ENCODE results near the gene TNFSF10. TPM values are rescaled to one million over a fixed set of nuclear protein-coding genes. Genes with fewer than 3 reads are reported as not detected.
"Not testable (repeated sequence)": the region's sequence is repeated elsewhere in the genome, so short reads cannot be mapped to it uniquely, and the experiment has no call there.

Gene TNFSF10
- total and polyA plus RNA-seq, 2 donors (not counting 1 experiment from before 2014, with no cell fraction given), result 16.4 to 21.0 TPM

DNA sequence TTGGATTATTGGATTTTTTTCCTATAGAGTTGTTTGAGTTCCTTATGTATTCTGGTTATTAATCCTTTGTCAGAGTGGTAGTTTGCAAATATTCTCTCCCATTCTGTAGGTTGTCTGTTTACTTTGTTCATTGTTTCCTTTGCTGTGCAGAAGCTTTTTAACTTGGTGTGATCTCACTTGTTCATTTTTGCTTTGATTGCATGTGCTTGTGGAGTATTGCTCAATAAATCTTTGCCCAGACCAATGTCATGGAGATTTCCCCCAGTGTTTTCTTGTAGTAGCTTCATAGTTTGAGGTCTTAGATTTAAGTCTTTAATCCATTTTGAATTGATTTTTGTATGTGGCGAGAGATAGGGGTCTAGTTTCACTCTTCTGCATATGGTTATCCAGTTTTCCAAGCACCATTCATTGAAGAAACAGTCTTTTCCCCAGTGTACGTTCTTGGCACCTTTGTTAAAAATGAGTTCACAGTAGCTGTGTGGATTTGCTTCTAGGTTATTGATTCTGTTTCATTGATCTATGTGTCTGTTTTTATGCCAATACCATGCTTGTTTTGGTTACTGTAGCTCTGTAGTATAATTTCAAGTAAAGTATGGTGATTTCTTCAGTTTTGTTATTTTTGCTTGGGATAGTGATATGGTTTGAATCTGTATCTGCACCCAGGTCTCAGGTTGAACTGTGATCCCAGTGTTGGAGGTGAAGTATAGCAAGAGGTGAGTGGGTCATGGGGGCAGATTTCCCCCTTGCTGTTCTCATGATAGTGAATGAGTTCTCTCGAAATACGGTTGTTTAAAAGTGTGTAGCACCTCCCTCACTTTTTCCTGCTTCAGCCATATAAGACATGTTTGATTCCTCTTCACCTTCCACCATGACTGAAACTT lies 46.1 kb upstream of the TNFSF10 start:
- Mint-ChIP-seq H3K9me3 (ENCODE audit: insufficient read depth) (peaks cover 3% of the 10 kb centered on the region), H3K27me3 (no peaks in the 10 kb centered on the region), H3K4me1 (peaks cover 8% of the 10 kb centered on the region), H3K27ac (no peak overlapping the region), H3K4me3 (no peak overlapping the region)
- Histone ChIP-seq H3K4me2 (replicated peaks; ENCODE audit: low read depth, low read length, poor library complexity, severe bottlenecking) (no peak overlapping the region), H3K4me3 (ENCODE audit: control extremely low read depth in 1 of 5, extremely low read depth in 1 of 5, insufficient read depth in 1 of 5, low read depth in 2 of 5, low read length in 4 of 5) (no peak overlapping the region), H3K79me2 (ENCODE audit: control insufficient read depth, insufficient read depth, low read length) (no peaks in the 10 kb centered on the region), H3K27me3 (replicated peaks in 1 of 4; ENCODE audit: control extremely low read depth in 1 of 4, control insufficient read depth in 3 of 4, insufficient read depth in 4 of 4, low read length in 3 of 4) (no peaks in the 10 kb centered on the region), H3K4me1 (ENCODE audit: control insufficient read depth in 2 of 2, insufficient read depth in 2 of 2, low read length in 2 of 2) (no peaks in the 10 kb centered on the region), H3K9me3 (ENCODE audit: control extremely low read depth in 1 of 3, control insufficient read depth in 2 of 3, insufficient read depth in 1 of 3, low read length in 2 of 3) (peaks cover 0 to 5% (median 3%) of the 10 kb centered on the region in 3 donors), H2AFZ (ENCODE audit: insufficient read depth, low read depth, low read length, poor library complexity, severe bottlenecking) (no peak overlapping the region), H3K36me3 (replicated peaks in 1 of 2; ENCODE audit: control extremely low read depth in 1 of 2, control insufficient read depth in 1 of 2, extremely low read depth in 1 of 2, insufficient read depth in 2 of 2, low read length in 1 of 2) (no peaks in the 10 kb centered on the region), H3K9ac (ENCODE audit: low read length) (no peak overlapping the region), H3K27ac (ENCODE audit: low read length in 2 of 2) (no peak overlapping the region), H4K20me1 (ENCODE audit: control insufficient read depth, insufficient read depth, low read length, poor library complexity, severe bottlenecking) (no peaks in the 10 kb centered on the region)
- no CpG with 5 or more reads among the region's 4 CpGs for WGBS (ENCODE audit: insufficient coverage)
- CTCF ChIA-PET, result interaction anchor here (1.3 kb wide), 1 partner anchor 26 kb away, joined by 4 read pairs; no protein-coding TSS in a partner anchor
- no peak for DNase-seq
- intact Hi-C loops (cut with micrococcal nuclease), result no loop called here
- ATAC-seq (ENCODE audit: low read depth), result no peak
- TF ChIP-seq, protein P1, sequence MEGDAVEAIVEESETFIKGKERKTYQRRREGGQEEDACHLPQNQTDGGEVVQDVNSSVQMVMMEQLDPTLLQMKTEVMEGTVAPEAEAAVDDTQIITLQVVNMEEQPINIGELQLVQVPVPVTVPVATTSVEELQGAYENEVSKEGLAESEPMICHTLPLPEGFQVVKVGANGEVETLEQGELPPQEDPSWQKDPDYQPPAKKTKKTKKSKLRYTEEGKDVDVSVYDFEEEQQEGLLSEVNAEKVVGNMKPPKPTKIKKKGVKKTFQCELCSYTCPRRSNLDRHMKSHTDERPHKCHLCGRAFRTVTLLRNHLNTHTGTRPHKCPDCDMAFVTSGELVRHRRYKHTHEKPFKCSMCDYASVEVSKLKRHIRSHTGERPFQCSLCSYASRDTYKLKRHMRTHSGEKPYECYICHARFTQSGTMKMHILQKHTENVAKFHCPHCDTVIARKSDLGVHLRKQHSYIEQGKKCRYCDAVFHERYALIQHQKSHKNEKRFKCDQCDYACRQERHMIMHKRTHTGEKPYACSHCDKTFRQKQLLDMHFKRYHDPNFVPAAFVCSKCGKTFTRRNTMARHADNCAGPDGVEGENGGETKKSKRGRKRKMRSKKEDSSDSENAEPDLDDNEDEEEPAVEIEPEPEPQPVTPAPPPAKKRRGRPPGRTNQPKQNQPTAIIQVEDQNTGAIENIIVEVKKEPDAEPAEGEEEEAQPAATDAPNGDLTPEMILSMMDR (IDR thresholded peaks at IDR 0.05), result no peak
- no peak for TF ChIP-seq EZH2 (IDR thresholded peaks at IDR 0.05; ENCODE audit: borderline replicate concordance, insufficient read depth, low read depth, low read length, poor library complexity, severe bottlenecking)
- POLR2A ChIA-PET, result no interaction called here

DNA sequence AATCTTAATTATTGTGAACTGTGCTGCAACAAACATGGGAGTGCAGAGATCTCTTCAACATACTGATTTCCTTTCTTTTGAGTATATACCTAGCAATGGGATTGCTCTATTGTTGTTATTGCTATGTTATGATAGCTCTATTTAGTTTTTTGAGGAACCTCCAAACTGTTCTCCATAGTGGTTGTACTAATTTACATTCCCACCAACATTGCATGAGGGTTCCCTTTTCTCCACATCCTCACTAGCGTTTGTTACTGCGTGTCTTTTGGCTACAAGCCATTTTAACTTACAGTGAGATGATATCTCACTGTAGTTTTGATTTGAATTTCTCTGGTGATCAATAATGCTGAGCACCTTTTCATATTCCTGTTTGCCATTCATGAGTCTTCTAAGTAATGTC lies 45.5 kb upstream of the TNFSF10 start:
- no peak for DNase-seq
- Mint-ChIP-seq H3K4me3 (no peak overlapping the region), H3K9me3 (ENCODE audit: insufficient read depth) (peaks cover 3% of the 10 kb centered on the region), H3K4me1 (peaks cover 8% of the 10 kb centered on the region), H3K27me3 (no peaks in the 10 kb centered on the region), H3K27ac (no peak overlapping the region)
- WGBS (ENCODE audit: insufficient coverage), result no CpG with 5 or more reads among the region's 2 CpGs
- ChIA-PET POLR2A (no interaction called here), CTCF (interaction anchor here (1.3 kb wide), 1 partner anchor 27 kb away, joined by 4 read pairs; no protein-coding TSS in a partner anchor)
- Histone ChIP-seq H3K79me2 (ENCODE audit: control insufficient read depth, insufficient read depth, low read length) (no peaks in the 10 kb centered on the region), H3K4me3 (ENCODE audit: control extremely low read depth in 1 of 5, extremely low read depth in 1 of 5, insufficient read depth in 1 of 5, low read depth in 2 of 5, low read length in 4 of 5) (no peak overlapping the region), H3K27me3 (replicated peaks in 1 of 4; ENCODE audit: control extremely low read depth in 1 of 4, control insufficient read depth in 3 of 4, insufficient read depth in 4 of 4, low read length in 3 of 4) (no peaks in the 10 kb centered on the region), H4K20me1 (ENCODE audit: control insufficient read depth, insufficient read depth, low read length, poor library complexity, severe bottlenecking) (no peaks in the 10 kb centered on the region), H3K4me1 (ENCODE audit: control insufficient read depth in 2 of 2, insufficient read depth in 2 of 2, low read length in 2 of 2) (no peaks in the 10 kb centered on the region), H3K9ac (ENCODE audit: low read length) (no peak overlapping the region), H3K27ac (ENCODE audit: low read length in 2 of 2) (no peak overlapping the region), H3K36me3 (replicated peaks in 1 of 2; ENCODE audit: control extremely low read depth in 1 of 2, control insufficient read depth in 1 of 2, extremely low read depth in 1 of 2, insufficient read depth in 2 of 2, low read length in 1 of 2) (no peaks in the 10 kb centered on the region), H2AFZ (ENCODE audit: insufficient read depth, low read depth, low read length, poor library complexity, severe bottlenecking) (no peak overlapping the region), H3K9me3 (ENCODE audit: control extremely low read depth in 1 of 3, control insufficient read depth in 2 of 3, insufficient read depth in 1 of 3, low read length in 2 of 3) (peaks cover 0 to 5% (median 3%) of the 10 kb centered on the region in 3 donors), H3K4me2 (replicated peaks; ENCODE audit: low read depth, low read length, poor library complexity, severe bottlenecking) (no peak overlapping the region)
- no peak for TF ChIP-seq EZH2 (IDR thresholded peaks at IDR 0.05; ENCODE audit: borderline replicate concordance, insufficient read depth, low read depth, low read length, poor library complexity, severe bottlenecking)
- TF ChIP-seq, protein P1 (IDR thresholded peaks at IDR 0.05), result no peak
- intact Hi-C loops (cut with micrococcal nuclease), result no loop called here
- ATAC-seq (ENCODE audit: low read depth), result no peak

DNA sequence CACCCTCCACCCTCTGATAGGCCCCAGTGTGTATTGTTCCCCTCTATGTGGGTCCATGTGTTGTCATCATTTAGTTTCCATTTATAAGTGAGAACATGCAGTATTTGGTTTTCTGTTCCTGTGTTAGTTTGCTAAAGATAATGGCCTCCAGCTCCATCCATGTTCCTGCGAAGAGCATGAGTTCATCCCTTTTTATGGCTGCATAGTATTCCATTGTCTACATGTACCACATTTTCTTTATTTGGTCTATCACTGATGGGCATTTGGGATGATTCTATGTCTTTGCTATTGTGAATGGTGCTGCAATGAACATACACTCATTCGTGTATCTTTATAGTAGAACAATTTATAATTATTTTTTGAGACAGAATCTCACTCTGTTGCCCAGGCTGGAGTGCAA lies 43.6 kb upstream of the TNFSF10 start:
- H3K79me2 ChIP-seq (ENCODE audit: control insufficient read depth, insufficient read depth, low read length); H3K4me2 ChIP-seq (replicated peaks; ENCODE audit: low read depth, low read length, poor library complexity, severe bottlenecking); ATAC-seq (ENCODE audit: low read depth); DNase-seq; H3K4me3 ChIP-seq (ENCODE audit: control extremely low read depth in 1 of 5, extremely low read depth in 1 of 5, insufficient read depth in 1 of 5, low read depth in 2 of 5, low read length in 4 of 5); H4K20me1 ChIP-seq (ENCODE audit: control insufficient read depth, insufficient read depth, low read length, poor library complexity, severe bottlenecking); POLR2A ChIA-PET; H3K27me3 ChIP-seq (replicated peaks in 1 of 4; ENCODE audit: control extremely low read depth in 1 of 4, control insufficient read depth in 3 of 4, insufficient read depth in 4 of 4, low read length in 3 of 4); H3K4me1 ChIP-seq (ENCODE audit: control insufficient read depth in 2 of 2, insufficient read depth in 2 of 2, low read length in 2 of 2); H3K9me3 Mint-ChIP-seq (ENCODE audit: insufficient read depth); H3K27me3 Mint-ChIP-seq; H2AFZ ChIP-seq (ENCODE audit: insufficient read depth, low read depth, low read length, poor library complexity, severe bottlenecking); intact Hi-C loops (cut with micrococcal nuclease); CTCF ChIA-PET; H3K27ac Mint-ChIP-seq; H3K4me3 Mint-ChIP-seq; H3K9ac ChIP-seq (ENCODE audit: low read length); H3K36me3 ChIP-seq (replicated peaks in 1 of 2; ENCODE audit: control extremely low read depth in 1 of 2, control insufficient read depth in 1 of 2, extremely low read depth in 1 of 2, insufficient read depth in 2 of 2, low read length in 1 of 2); H3K27ac ChIP-seq (ENCODE audit: low read length in 2 of 2); H3K9me3 ChIP-seq (ENCODE audit: control extremely low read depth in 1 of 3, control insufficient read depth in 2 of 3, insufficient read depth in 1 of 3, low read length in 2 of 3): not testable (repeated sequence)
- no CpG with 5 or more reads among the region's 2 CpGs for WGBS (ENCODE audit: insufficient coverage)
- peaks cover 22% of the 10 kb centered on the region for H3K4me1 Mint-ChIP-seq
